Prostate gland (tissue), 2 donors: ENCODE data around the gene NHLH2. TPM values are rescaled to one million over a fixed set of nuclear protein-coding genes. Genes with fewer than 3 reads are reported as not detected.
A peak's percentile ranks its signal among the peaks of the same experiment; 100 is the strongest.

ENCODE experiments used
- DNase-seq: peaks from one replicate; pipeline ENCODE4 v3.0.0-alpha.2; 2019; ENCODE audit warnings: low spot score
- H3K27ac ChIP-seq, 2 donors: fragments of 200-600 bp; sonication (generic); 2 replicates each; pipeline ENCODE4 v1.5.1; 2017 to 2019
- H3K27me3 ChIP-seq: fragments of 200-600 bp; sonication (generic); replicated peaks from 2 replicates; pipeline ENCODE4 v1.5.1; 2019; ENCODE audit not compliant: insufficient read depth
- H3K36me3 ChIP-seq, 2 donors: fragments of 200-600 bp; sonication (generic); 1 replicate in 1 of 2; 2 replicates in 1 of 2; pipeline versions ENCODE4 v1.5.1 to v1.8.1; 2017 to 2019
- H3K4me1 ChIP-seq: fragments of 200-600 bp; sonication (generic); replicated peaks from 2 replicates; pipeline ENCODE4 v1.5.1; 2019
- H3K4me3 ChIP-seq, 2 donors: fragments of 200-600 bp; sonication (generic); 2 replicates each; pipeline ENCODE4 v1.5.1; 2017 to 2019
- H3K9me3 ChIP-seq: fragments of 200-600 bp; sonication (generic); 2 replicates; pipeline ENCODE4 v1.5.1; 2017
- POLR2A ChIP-seq: fragments of 450-650 bp; IDR thresholded peaks from one replicate; pipeline ENCODE4 v1.6.1; 2016; ENCODE audit warnings: antibody characterized with exemption, mild to moderate bottlenecking
- POLR2AphosphoS5 ChIP-seq: sonication (generic); formaldehyde crosslinking; IDR thresholded peaks from one replicate; pipeline ENCODE4 v1.6.1; 2017; ENCODE audit warnings: antibody characterized with exemption
- WGBS: methylation state at CpG from one replicate; pipeline ENCODE4 v1.1.5; 2018; 5-methylcytosine and 5-hydroxymethylcytosine counted together
- intact Hi-C: fragments of 100-400 bp; cut with DNase I; formaldehyde crosslinking; loops from one replicate; pipeline ENCODE4 v1.14.2; 2022
- total RNA-seq, 2 donors: library from RNA; depleted of rRNA; stranded (reverse); fragments of >200 nt; gene quantifications; one replicate each; pipeline ENCODE4 v1.1.0, GENCODE V29; 2016
- TF ChIP-seq, protein P1 (sequence below), 4 experiments: fragments of 200-600 bp in 2 of 4; fragments of 450-650 bp in 2 of 4; sonication (generic) in 2 of 4; IDR thresholded peaks; 1 replicate in 3 of 4; 2 replicates in 1 of 4; pipeline ENCODE4 v1.5.1; 2016 to 2019; ENCODE audit warnings: antibody characterized with exemption in 4 of 4, mild to moderate bottlenecking in 2 of 4, moderate library complexity in 2 of 4

NHLH2 gene
- total RNA-seq, 2 donors from 2014 or later: 0.74 TPM; not detected in 1

- WGBS: 81% methylated on average over 1 of the region's 1 CpG
- intact Hi-C loops: no loop called here
- no peaks in the 10 kb centered on the region for H3K4me1 ChIP-seq
- H3K36me3 ChIP-seq: no peaks in the 10 kb centered on the region
- H3K9me3 ChIP-seq: no peaks in the 10 kb centered on the region
- no peaks in the 10 kb centered on the region for H3K27me3 ChIP-seq
- H3K4me3 ChIP-seq: no peak overlapping the region
- TF ChIP-seq, protein P1, sequence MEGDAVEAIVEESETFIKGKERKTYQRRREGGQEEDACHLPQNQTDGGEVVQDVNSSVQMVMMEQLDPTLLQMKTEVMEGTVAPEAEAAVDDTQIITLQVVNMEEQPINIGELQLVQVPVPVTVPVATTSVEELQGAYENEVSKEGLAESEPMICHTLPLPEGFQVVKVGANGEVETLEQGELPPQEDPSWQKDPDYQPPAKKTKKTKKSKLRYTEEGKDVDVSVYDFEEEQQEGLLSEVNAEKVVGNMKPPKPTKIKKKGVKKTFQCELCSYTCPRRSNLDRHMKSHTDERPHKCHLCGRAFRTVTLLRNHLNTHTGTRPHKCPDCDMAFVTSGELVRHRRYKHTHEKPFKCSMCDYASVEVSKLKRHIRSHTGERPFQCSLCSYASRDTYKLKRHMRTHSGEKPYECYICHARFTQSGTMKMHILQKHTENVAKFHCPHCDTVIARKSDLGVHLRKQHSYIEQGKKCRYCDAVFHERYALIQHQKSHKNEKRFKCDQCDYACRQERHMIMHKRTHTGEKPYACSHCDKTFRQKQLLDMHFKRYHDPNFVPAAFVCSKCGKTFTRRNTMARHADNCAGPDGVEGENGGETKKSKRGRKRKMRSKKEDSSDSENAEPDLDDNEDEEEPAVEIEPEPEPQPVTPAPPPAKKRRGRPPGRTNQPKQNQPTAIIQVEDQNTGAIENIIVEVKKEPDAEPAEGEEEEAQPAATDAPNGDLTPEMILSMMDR (IDR thresholded peaks at IDR 0.05): no peak
- TF ChIP-seq POLR2AphosphoS5: no peak
- TF ChIP-seq POLR2A: no peak
- DNase-seq: no peak
- H3K27ac ChIP-seq: no peak overlapping the region
Observed at GRCh38 chr1:115880981-115881672, 40.2 kb upstream of the NHLH2 start.

DNA sequence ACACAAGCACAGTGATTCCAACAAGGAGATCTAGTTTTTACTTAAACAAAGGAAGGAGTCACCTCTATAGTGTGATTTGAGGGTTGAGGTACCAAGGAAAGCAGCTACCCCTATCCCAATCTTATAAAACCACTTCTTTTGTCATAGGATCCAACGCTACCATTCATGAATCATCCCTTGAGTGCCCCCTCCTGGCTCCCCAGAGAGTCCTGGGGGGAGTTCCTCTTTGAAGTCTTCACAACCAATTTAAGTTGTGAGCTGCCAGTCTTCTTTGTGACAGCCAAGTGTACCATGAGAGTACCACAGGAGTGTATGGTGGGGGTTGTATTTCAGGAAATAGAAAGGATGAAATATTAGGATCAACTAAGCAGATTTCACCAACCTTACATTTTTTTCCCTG lies 39.1 kb upstream of the NHLH2 start:
- no peaks in the 10 kb centered on the region for H3K4me1 ChIP-seq
- H3K27ac ChIP-seq: no peak overlapping the region
- no peak overlapping the region for H3K4me3 ChIP-seq
- DNase-seq: no peak
- intact Hi-C loops: no loop called here
- no peaks in the 10 kb centered on the region for H3K9me3 ChIP-seq
- no peaks in the 10 kb centered on the region for H3K36me3 ChIP-seq
- no peaks in the 10 kb centered on the region for H3K27me3 ChIP-seq
- 80% methylated on average over 1 of the region's 1 CpG for WGBS
- TF ChIP-seq POLR2AphosphoS5 (no peak), POLR2A (no peak)
- TF ChIP-seq, protein P1 (IDR thresholded peaks at IDR 0.05): no peak

- no peaks in the 10 kb centered on the region for H3K4me1 ChIP-seq
- DNase-seq: peak; percentile 53
- H3K4me3 ChIP-seq: no peak overlapping the region
- no peaks in the 10 kb centered on the region for H3K36me3 ChIP-seq
- H3K27ac ChIP-seq: no peak overlapping the region
- intact Hi-C loops: no loop called here
- no peaks in the 10 kb centered on the region for H3K9me3 ChIP-seq
- WGBS: 36% methylated on average over 5 of the region's 5 CpGs
- H3K27me3 ChIP-seq: no peaks in the 10 kb centered on the region
- peak; percentile 60 for TF ChIP-seq POLR2AphosphoS5
- TF ChIP-seq, protein P1 (IDR thresholded peaks at IDR 0.05): no peak
Observed at GRCh38 chr1:115877511-115877910, 36.6 kb upstream of the NHLH2 start.

DNA sequence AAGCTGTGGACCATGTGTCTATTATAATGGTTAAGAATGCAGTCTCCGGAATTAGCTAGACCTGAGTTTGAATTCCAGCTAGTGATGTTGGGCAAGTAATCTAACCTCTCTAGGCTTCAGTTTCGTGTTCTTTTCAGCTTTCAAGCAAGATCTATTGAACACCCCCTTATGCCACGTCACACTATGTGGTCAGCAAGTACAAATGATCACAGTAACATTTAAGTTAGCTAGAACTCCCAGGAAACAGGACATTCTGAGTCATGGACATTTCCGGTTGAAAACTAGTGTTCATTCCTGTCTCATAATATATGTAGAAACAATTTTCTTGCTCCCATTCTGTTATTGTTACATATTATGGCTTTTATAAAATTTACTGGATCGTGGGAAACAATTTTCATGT lies 34.0 kb upstream of the NHLH2 start:
- no peaks in the 10 kb centered on the region for H3K36me3 ChIP-seq
- H3K4me1 ChIP-seq: no peaks in the 10 kb centered on the region
- H3K27me3 ChIP-seq: no peaks in the 10 kb centered on the region
- intact Hi-C loops: no loop called here
- H3K27ac ChIP-seq: no peak overlapping the region
- TF ChIP-seq, protein P1 (IDR thresholded peaks at IDR 0.05): no peak
- no peak for TF ChIP-seq POLR2AphosphoS5
- no peak for TF ChIP-seq POLR2A
- 91% methylated on average over 5 of the region's 5 CpGs for WGBS
- no peaks in the 10 kb centered on the region for H3K9me3 ChIP-seq
- no peak overlapping the region for H3K4me3 ChIP-seq
- DNase-seq: no peak

DNA sequence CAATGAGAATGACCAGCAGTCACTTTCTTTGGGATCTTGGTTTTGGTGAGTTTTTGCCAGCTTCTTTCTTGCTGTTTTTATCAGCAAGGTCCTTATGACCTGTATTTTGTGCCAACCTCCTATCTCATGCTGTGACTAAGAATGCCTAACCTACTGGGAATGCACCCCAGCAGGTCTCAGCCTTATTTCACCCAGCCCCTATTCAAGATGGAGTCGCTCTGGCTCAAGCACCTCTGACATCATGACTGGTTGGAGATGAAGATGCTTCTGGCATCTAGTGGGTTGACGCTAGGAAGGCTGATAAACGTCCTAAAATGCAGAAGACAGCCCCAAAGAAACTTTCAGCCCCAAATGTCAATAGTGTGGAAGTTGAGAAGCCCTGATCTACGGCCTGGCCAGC lies 33.6 kb upstream of the NHLH2 start:
- DNase-seq: no peak
- Histone ChIP-seq H3K36me3 (no peaks in the 10 kb centered on the region), H3K4me1 (no peaks in the 10 kb centered on the region), H3K27ac (no peak overlapping the region), H3K4me3 (no peak overlapping the region), H3K9me3 (no peaks in the 10 kb centered on the region), H3K27me3 (no peaks in the 10 kb centered on the region)
- TF ChIP-seq, protein P1 (IDR thresholded peaks at IDR 0.05): no peak
- TF ChIP-seq POLR2A: no peak
- no peak for TF ChIP-seq POLR2AphosphoS5
- WGBS: 63% methylated on average over 4 of the region's 4 CpGs
- intact Hi-C loops: no loop called here
